Dedifferentiated amniotic fluid mesenchymal stem cell (primary cell): ENCODE measurements around the gene FCRLA.
A peak's percentile ranks its signal among the peaks of the same experiment; 100 is the strongest.
"Not testable (repeated sequence)": the region's sequence is repeated elsewhere in the genome, so short reads cannot be mapped to it uniquely, and the experiment has no call there.

Experiments
- DNase-seq: peaks from one replicate; pipeline ENCODE4 v3.0.0-alpha.2; 2016; ENCODE audit errors: extremely low spot score

Gene FCRLA

GRCh38 chr1:161706482-161707347, at the start of gene FCRLA:
Gene FCRLA (plus strand): TSS chr1:161707229. CDS start chr1:161707265, 36 bp downstream.
- DNase-seq = peak; percentile 88

- DNase-seq = not testable (repeated sequence)
These were observed 48.5 kb upstream of the FCRLA start for GRCh38 chr1:161658524-161658923.

GRCh38 chr1:161661660-161662311, 45.2 kb upstream of the FCRLA start:
- DNase-seq = not testable (repeated sequence)

- DNase-seq = not testable (repeated sequence)
These were observed 44.2 kb upstream of the FCRLA start, which contains the start of gene FCGR2B for GRCh38 chr1:161662684-161663339. Gene FCGR2B (plus strand): TSS chr1:161663143. CDS start chr1:161663242, 99 bp downstream.

- DNase-seq = not testable (repeated sequence)
These were observed 43.5 kb upstream of the FCRLA start for GRCh38 chr1:161663569-161663968.

GRCh38 chr1:161664689-161665088, 42.3 kb upstream of the FCRLA start:
- DNase-seq = not testable (repeated sequence)

GRCh38 chr1:161671045-161672020, 35.7 kb upstream of the FCRLA start:
- not testable (repeated sequence) for DNase-seq

- DNase-seq = peak; percentile 49
These were observed 33.6 kb upstream of the FCRLA start for GRCh38 chr1:161673437-161673836.

GRCh38 chr1:161674447-161674846, 32.6 kb upstream of the FCRLA start:
- DNase-seq = not testable (repeated sequence)

- DNase-seq = not testable (repeated sequence)
These were observed 32.1 kb upstream of the FCRLA start for GRCh38 chr1:161674908-161675307.

- DNase-seq = no peak
These were observed 30.6 kb upstream of the FCRLA start for GRCh38 chr1:161676441-161676840.

GRCh38 chr1:161676958-161677689, 29.9 kb upstream of the FCRLA start:
- DNase-seq = no peak

- no peak for DNase-seq
These were observed 28.5 kb upstream of the FCRLA start for GRCh38 chr1:161678500-161678899.

- DNase-seq = no peak
These were observed 25.1 kb upstream of the FCRLA start for GRCh38 chr1:161681879-161682278.

- DNase-seq = no peak
These were observed 18.1 kb upstream of the FCRLA start for GRCh38 chr1:161688946-161689345.

- DNase-seq = no peak
These were observed 15.2 kb upstream of the FCRLA start for GRCh38 chr1:161691846-161692245.

- DNase-seq = not testable (repeated sequence)
These were observed 13.9 kb upstream of the FCRLA start for GRCh38 chr1:161693020-161693712.

GRCh38 chr1:161698302-161698701, 8.7 kb upstream of the FCRLA start:
- DNase-seq = not testable (repeated sequence)

- no peak for DNase-seq
These were observed 4.8 kb upstream of the FCRLA start for GRCh38 chr1:161702250-161702649.

GRCh38 chr1:161705537-161705936, 1.5 kb upstream of the FCRLA start:
- no peak for DNase-seq
